Endothelial cell of umbilical vein (primary cell): ENCODE measurements around the gene HINFP. TPM values are rescaled to one million over a fixed set of nuclear protein-coding genes. Genes with fewer than 3 reads are reported as not detected.

Experiments
- BruUV-seq: library from RNA; stranded (reverse); fragments of 400-500 nt; replicated peaks from 2 replicates; lab custom pipeline; 2021; lab: Mats Ljungman, UMichigan
- CTCF ChIA-PET: fragments of 300-600, 350-600 bp; sonication (Branson Sonifier 250); formaldehyde crosslinking; loops from one replicate; lab custom pipeline; 2021; ENCODE audit warnings: antibody characterized with exemption, inconsistent platforms; lab: Charles Lee
- POLR2A ChIA-PET: fragments of 300-600, 350-600 bp; sonication (Branson Sonifier 250); formaldehyde crosslinking; loops from one replicate; lab custom pipeline; 2021; ENCODE audit warnings: antibody characterized with exemption, inconsistent platforms; lab: Charles Lee
- DNase-seq: peaks from one replicate; pipeline ENCODE4 v3.0.0-alpha.2; 2011; ENCODE audit warnings: low read depth, low spot score
- FAIRE-seq: peaks from 2 replicates; lab custom pipeline; 2011; peaks lifted over from hg19 to GRCh38; lab: Jason Lieb, UNC
- H2AFZ ChIP-seq: 2 replicates; pipeline ENCODE4 v1.6.0; 2012; ENCODE audit warnings: low read depth, low read length, control low read depth, inconsistent platforms
- H3K27ac ChIP-seq: 2 replicates; pipeline ENCODE4 v1.5.1; 2011; ENCODE audit warnings: low read depth, mild to moderate bottlenecking, control low read depth, low read length, moderate library complexity; ENCODE audit not compliant: insufficient read depth
- H3K27me3 ChIP-seq, 2 experiments: 2 replicates each; pipeline versions ENCODE4 v1.6.0 to v1.6.1; 2011; ENCODE audit warnings: low read length in 2 of 2, mixed read lengths in 1 of 2; ENCODE audit not compliant: control insufficient read depth in 2 of 2, insufficient read depth in 2 of 2
- H3K36me3 ChIP-seq, 2 experiments: 2 replicates in 1 of 2; 3 replicates in 1 of 2; pipeline ENCODE4 v1.5.1; 2011; ENCODE audit warnings: low read length in 2 of 2, mild to moderate bottlenecking in 1 of 2, moderate library complexity in 1 of 2; ENCODE audit not compliant: control insufficient read depth in 2 of 2, insufficient read depth in 2 of 2; ENCODE audit errors: extremely low read depth in 1 of 2
- H3K4me1 ChIP-seq: 3 replicates; pipeline ENCODE4 v1.5.1; 2011; ENCODE audit warnings: mild to moderate bottlenecking, low read length; ENCODE audit not compliant: control insufficient read depth, insufficient read depth; ENCODE audit errors: extremely low read depth
- H3K4me2 ChIP-seq: 2 replicates; pipeline ENCODE4 v1.6.1; 2011; ENCODE audit warnings: low read length, control low read depth, mixed read lengths; ENCODE audit not compliant: insufficient read depth
- H3K4me3 ChIP-seq, 3 experiments: fragments of 200-600 bp in 1 of 3; sonication (generic), shearing (Covaris generic) in 1 of 3; replicated peaks in 1 of 3; 2 replicates each; pipeline ENCODE4 v1.5.1; 2011 to 2016; ENCODE audit warnings: control low read depth in 3 of 3, low read length in 3 of 3, mild to moderate bottlenecking in 2 of 3, inconsistent platforms in 1 of 3, low read depth in 1 of 3, moderate library complexity in 1 of 3; ENCODE audit not compliant: insufficient read depth in 1 of 3
- H3K79me2 ChIP-seq: 2 replicates; pipeline ENCODE4 v1.6.0; 2012; ENCODE audit warnings: low read length, inconsistent platforms; ENCODE audit not compliant: control insufficient read depth, insufficient read depth
- H3K9ac ChIP-seq: replicated peaks from 2 replicates; pipeline ENCODE3; 2011; ENCODE audit warnings: low read length, control low read depth; ENCODE audit not compliant: insufficient read depth; ENCODE audit errors: extremely low read depth
- H3K9me1 ChIP-seq: replicated peaks from 3 replicates; pipeline ENCODE4 v1.6.0; 2011; ENCODE audit warnings: mild to moderate bottlenecking, low read length; ENCODE audit not compliant: control insufficient read depth, insufficient read depth; ENCODE audit errors: extremely low read depth
- H3K9me3 ChIP-seq: replicated peaks from 2 replicates; pipeline ENCODE4 v1.5.1; 2012; ENCODE audit warnings: low read length, inconsistent platforms; ENCODE audit not compliant: control insufficient read depth, insufficient read depth
- H4K20me1 ChIP-seq: replicated peaks from 2 replicates; pipeline ENCODE3; 2011; ENCODE audit warnings: mild to moderate bottlenecking, low read length; ENCODE audit not compliant: control insufficient read depth, insufficient read depth; ENCODE audit errors: extremely low read depth
- EZH2 ChIP-seq: IDR thresholded peaks from 2 replicates; pipeline ENCODE4 v1.6.1; 2012; ENCODE audit warnings: borderline replicate concordance, low read depth, mild to moderate bottlenecking, moderate library complexity, low read length, inconsistent platforms; ENCODE audit not compliant: severe bottlenecking
- FOS ChIP-seq: IDR thresholded peaks from 2 replicates; pipeline ENCODE4 v1.6.1; 2011; ENCODE audit warnings: mild to moderate bottlenecking, low read length, moderate library complexity, borderline replicate concordance; ENCODE audit not compliant: insufficient read depth
- GATA2 ChIP-seq: IDR thresholded peaks from 2 replicates; pipeline ENCODE4 v1.7.0; 2011; ENCODE audit warnings: low read depth, mild to moderate bottlenecking, moderate library complexity, mixed read lengths, low read length; ENCODE audit not compliant: insufficient read length, insufficient read depth
- JUN ChIP-seq: IDR thresholded peaks from 2 replicates; pipeline ENCODE4 v1.6.1; 2011; ENCODE audit warnings: borderline replicate concordance, low read depth; ENCODE audit not compliant: insufficient read length, insufficient read depth
- MYC ChIP-seq: IDR thresholded peaks from one replicate; pipeline ENCODE4 v1.6.1; 2011; ENCODE audit warnings: mild to moderate bottlenecking, low read depth, low read length
- POLR2A ChIP-seq: IDR thresholded peaks from 2 replicates; pipeline ENCODE4 v1.6.1; 2012; ENCODE audit warnings: low read depth, mild to moderate bottlenecking, control low read depth, low read length
- POLR2AphosphoS5 ChIP-seq: IDR thresholded peaks from 2 replicates; pipeline ENCODE4 v1.6.1; 2012; ENCODE audit warnings: low read depth, mild to moderate bottlenecking, control low read depth, low read length, moderate library complexity; ENCODE audit not compliant: insufficient read depth
- dilution Hi-C: fragments of 300-500 bp; cut with MboI; formaldehyde crosslinking; loops from one replicate; pipeline ENCODE4 v1.15.0; 2019; ENCODE audit warnings: low sequenced_read_pairs; ENCODE audit not compliant: extremely low pct_ligation_motif_present
- intact Hi-C: fragments of 100-400 bp; cut with micrococcal nuclease; formaldehyde crosslinking; loops from one replicate; pipeline ENCODE4 v1.10.0; 2022
- polyA plus RNA-seq, 4 experiments: library from polyadenylated mRNA; depleted of rRNA in 3 of 4; stranded (reverse) in 3 of 4; unstranded in 1 of 4; fragments of >200 nt; gene quantifications; 2 replicates each; pipeline versions ENCODE4 v1.2.1 to v1.2.3, GENCODE V29; 2011 to 2012; ENCODE audit warnings: missing spikeins in 1 of 4
- total RNA-seq: library from RNA; stranded (reverse); gene quantifications from 2 replicates; pipeline ENCODE4 v1.2.3, GENCODE V29; 2021
- TF ChIP-seq, protein P1 (sequence below): IDR thresholded peaks from 2 replicates; pipeline ENCODE4 v1.6.1; 2011; ENCODE audit not compliant: insufficient read depth, insufficient read length
- TF ChIP-seq, protein P2 (sequence below), 2 donors: IDR thresholded peaks; 1 replicate in 1 of 2; 2 replicates in 1 of 2; pipeline ENCODE4 v1.5.1; 2011; ENCODE audit warnings: low read length in 2 of 2, mild to moderate bottlenecking in 2 of 2, moderate library complexity in 2 of 2, control low read depth in 1 of 2, inconsistent platforms in 1 of 2, low read depth in 1 of 2; ENCODE audit not compliant: insufficient read depth in 1 of 2; ENCODE audit errors: extremely low read depth in 1 of 2

Gene HINFP
- total and polyA plus RNA-seq, 2 donors (not counting 3 experiments of a cell fraction or from before 2014, with no cell fraction given) = 30.8 to 33.4 TPM

DNA sequence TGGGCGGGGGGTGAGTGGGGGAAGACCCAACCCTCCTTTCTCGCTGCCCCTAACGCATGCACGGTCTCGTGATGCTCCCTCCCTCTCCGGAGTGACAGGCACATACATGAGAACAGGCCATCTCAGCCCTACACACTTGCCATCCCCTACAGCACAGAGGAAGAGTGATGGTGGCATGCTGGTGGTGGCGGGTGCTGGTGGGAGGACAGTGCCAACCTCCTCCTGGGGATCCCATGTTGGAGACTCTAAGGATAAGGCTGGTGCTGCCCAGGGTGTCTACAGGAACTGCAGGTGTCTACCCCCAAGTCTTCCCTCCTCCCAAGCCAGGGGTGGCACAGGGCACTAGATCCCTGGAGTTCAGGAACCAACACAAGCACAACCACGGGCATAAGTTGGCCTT, 40.5 kb downstream of the HINFP start:
- dilution Hi-C loops (no loop called here), intact Hi-C loops (no loop called here)
- no peak for FAIRE-seq
- H3K9me1 ChIP-seq = no peaks in the 10 kb centered on the region
- no peaks in the 10 kb centered on the region for H3K79me2 ChIP-seq
- H3K4me1 ChIP-seq = peaks cover 5% of the 10 kb centered on the region
- no peak overlapping the region for H3K9ac ChIP-seq
- TF ChIP-seq, protein P1, sequence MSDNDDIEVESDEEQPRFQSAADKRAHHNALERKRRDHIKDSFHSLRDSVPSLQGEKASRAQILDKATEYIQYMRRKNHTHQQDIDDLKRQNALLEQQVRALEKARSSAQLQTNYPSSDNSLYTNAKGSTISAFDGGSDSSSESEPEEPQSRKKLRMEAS = no peak
- TF ChIP-seq FOS (no peak), POLR2A (no peak), MYC (no peak), JUN (no peak), EZH2 (no peak), GATA2 (no peak), POLR2AphosphoS5 (no peak)
- TF ChIP-seq, protein P2, sequence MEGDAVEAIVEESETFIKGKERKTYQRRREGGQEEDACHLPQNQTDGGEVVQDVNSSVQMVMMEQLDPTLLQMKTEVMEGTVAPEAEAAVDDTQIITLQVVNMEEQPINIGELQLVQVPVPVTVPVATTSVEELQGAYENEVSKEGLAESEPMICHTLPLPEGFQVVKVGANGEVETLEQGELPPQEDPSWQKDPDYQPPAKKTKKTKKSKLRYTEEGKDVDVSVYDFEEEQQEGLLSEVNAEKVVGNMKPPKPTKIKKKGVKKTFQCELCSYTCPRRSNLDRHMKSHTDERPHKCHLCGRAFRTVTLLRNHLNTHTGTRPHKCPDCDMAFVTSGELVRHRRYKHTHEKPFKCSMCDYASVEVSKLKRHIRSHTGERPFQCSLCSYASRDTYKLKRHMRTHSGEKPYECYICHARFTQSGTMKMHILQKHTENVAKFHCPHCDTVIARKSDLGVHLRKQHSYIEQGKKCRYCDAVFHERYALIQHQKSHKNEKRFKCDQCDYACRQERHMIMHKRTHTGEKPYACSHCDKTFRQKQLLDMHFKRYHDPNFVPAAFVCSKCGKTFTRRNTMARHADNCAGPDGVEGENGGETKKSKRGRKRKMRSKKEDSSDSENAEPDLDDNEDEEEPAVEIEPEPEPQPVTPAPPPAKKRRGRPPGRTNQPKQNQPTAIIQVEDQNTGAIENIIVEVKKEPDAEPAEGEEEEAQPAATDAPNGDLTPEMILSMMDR (IDR thresholded peaks at IDR 0.05; ENCODE audit: extremely low read depth in 1 of 2, insufficient read depth in 1 of 2, low read depth in 1 of 2, low read length in 2 of 2) = no peak
- H3K9me3 ChIP-seq = no peaks in the 10 kb centered on the region
- ChIA-PET CTCF (no interaction called here), POLR2A (no interaction called here)
- H3K27ac ChIP-seq = no peak overlapping the region
- DNase-seq = no peak
- H4K20me1 ChIP-seq = no peaks in the 10 kb centered on the region
- no peak overlapping the region for H3K4me3 ChIP-seq
- H2AFZ ChIP-seq = no peak overlapping the region
- BruUV-seq = no TSS peak
- H3K36me3 ChIP-seq = no peaks in the 10 kb centered on the region
- no peak overlapping the region for H3K4me2 ChIP-seq
- peaks cover 0 to 1% of the 10 kb centered on the region in 2 experiments for H3K27me3 ChIP-seq
